ENCODE data around the gene CD79A.

- TF ChIP-seq CTCF (IDR thresholded peaks at IDR 0.05) (no peak), ZFX (IDR thresholded peaks at IDR 0.05; ENCODE audit: borderline replicate concordance) (no peak)
These were observed 13.9 kb downstream of the CD79A start for GRCh38 chr19:41890936-41891335.
